NOMO-1 treated with dmso at 0.1 percent for 144 hours (cell line): ENCODE data around the gene SDC3.
A peak's percentile ranks its signal among the peaks of the same experiment; 100 is the strongest.

Experiments used
- DNase-seq: peaks from one replicate; lab custom pipeline; 2025; ENCODE audit not compliant: unreplicated experiment; lab: John Stamatoyannopoulos, UW

SDC3 gene

GRCh38 chr1:30928789-30929134 is 20.2 kb upstream of the SDC3 start:
- no peak for DNase-seq

GRCh38 chr1:30928171-30928570 is 19.6 kb upstream of the SDC3 start:
- no peak for DNase-seq

- no peak for DNase-seq
Measured at GRCh38 chr1:30927448-30927847, 18.9 kb upstream of the SDC3 start.

- DNase-seq: no peak
Measured at GRCh38 chr1:30923597-30923996, 15.0 kb upstream of the SDC3 start.

- no peak for DNase-seq
Measured at GRCh38 chr1:30920827-30921226, 12.3 kb upstream of the SDC3 start.

- DNase-seq: peak; percentile 22
Measured at GRCh38 chr1:30919025-30919881, 10.7 kb upstream of the SDC3 start.

- no peak for DNase-seq
Measured at GRCh38 chr1:30916296-30916695, 7.7 kb upstream of the SDC3 start.

- DNase-seq: no peak
Measured at GRCh38 chr1:30915491-30916230, 7.1 kb upstream of the SDC3 start.

GRCh38 chr1:30914931-30915330 is 6.4 kb upstream of the SDC3 start:
- no peak for DNase-seq

- no peak for DNase-seq
Measured at GRCh38 chr1:30914587-30914922, 6.0 kb upstream of the SDC3 start.

- peak; percentile 79 for DNase-seq
Measured at GRCh38 chr1:30912913-30913652, 4.5 kb upstream of the SDC3 start.

GRCh38 chr1:30912224-30912623 is 3.7 kb upstream of the SDC3 start:
- DNase-seq: no peak

- peak; percentile 11 for DNase-seq
Measured at GRCh38 chr1:30911059-30911954, 2.7 kb upstream of the SDC3 start.

- no peak for DNase-seq
Measured at GRCh38 chr1:30909365-30910068, 959 bp upstream of the SDC3 start.

- no peak for DNase-seq
Measured at GRCh38 chr1:30908316-30908695, 252 bp downstream of the SDC3 start.

GRCh38 chr1:30907481-30908315 is 860 bp downstream of the SDC3 start:
- DNase-seq: no peak

- no peak for DNase-seq
Measured at GRCh38 chr1:30906631-30907441, 1.7 kb downstream of the SDC3 start.

GRCh38 chr1:30905916-30906620 is 2.5 kb downstream of the SDC3 start:
- DNase-seq: no peak
